Astrocyte (in vitro differentiated cells and primary cell): ENCODE results near the gene CHD6. TPM values are rescaled to one million over a fixed set of nuclear protein-coding genes. Genes with fewer than 3 reads are reported as not detected.

Source experiments
- DNase-seq: peaks from one replicate; pipeline ENCODE4 v3.0.0-alpha.2; 2010; ENCODE audit warnings: low read depth
- FAIRE-seq: peaks from 2 replicates; lab custom pipeline; 2011; peaks lifted over from hg19 to GRCh38; lab: Jason Lieb, UNC
- H2AFZ ChIP-seq: 2 replicates; pipeline ENCODE4 v1.6.0; 2012; ENCODE audit warnings: low read depth, low read length, inconsistent platforms
- H3K27ac ChIP-seq: 2 replicates; pipeline ENCODE4 v1.5.1; 2011; ENCODE audit warnings: low read depth, low read length, inconsistent platforms
- H3K27me3 ChIP-seq: 2 replicates; pipeline ENCODE4 v1.6.0; 2011; ENCODE audit warnings: low read length, inconsistent platforms; ENCODE audit not compliant: insufficient read depth
- H3K36me3 ChIP-seq: 2 replicates; pipeline ENCODE4 v1.5.1; 2011; ENCODE audit warnings: low read length, inconsistent platforms; ENCODE audit not compliant: insufficient read depth
- H3K4me1 ChIP-seq: 2 replicates; pipeline ENCODE4 v1.5.1; 2011; ENCODE audit warnings: low read length, inconsistent platforms; ENCODE audit not compliant: insufficient read depth
- H3K4me2 ChIP-seq: 2 replicates; pipeline ENCODE4 v1.6.0; 2012; ENCODE audit warnings: low read length, inconsistent platforms
- H3K4me3 ChIP-seq: 2 replicates; pipeline ENCODE4 v1.5.1; 2011; ENCODE audit warnings: low read depth, mild to moderate bottlenecking, low read length, inconsistent platforms; ENCODE audit not compliant: insufficient read depth
- H3K79me2 ChIP-seq: 2 replicates; pipeline ENCODE4 v1.6.0; 2012; ENCODE audit warnings: mild to moderate bottlenecking, low read length, inconsistent platforms; ENCODE audit not compliant: insufficient read depth
- H3K9ac ChIP-seq: 2 replicates; pipeline ENCODE4 v1.6.0; 2012; ENCODE audit warnings: mild to moderate bottlenecking, low read length, inconsistent platforms
- H3K9me3 ChIP-seq: 2 replicates; pipeline ENCODE4 v1.5.1; 2012; ENCODE audit warnings: low read depth, mild to moderate bottlenecking, low read length, inconsistent platforms; ENCODE audit not compliant: insufficient read depth
- H4K20me1 ChIP-seq: 2 replicates; pipeline ENCODE4 v1.6.0; 2012; ENCODE audit warnings: low read length, inconsistent platforms; ENCODE audit not compliant: insufficient read depth
- H3K27ac Mint-ChIP-seq: one replicate; pipeline ENCODE4 v1.8.0; 2021; ENCODE audit warnings: mild to moderate bottlenecking, mixed read lengths; ENCODE audit not compliant: unreplicated experiment
- H3K27me3 Mint-ChIP-seq: one replicate; pipeline ENCODE4 v1.8.0; 2021; ENCODE audit warnings: low read depth, mixed read lengths; ENCODE audit not compliant: unreplicated experiment
- H3K36me3 Mint-ChIP-seq: one replicate; pipeline ENCODE4 v1.8.0; 2021; ENCODE audit warnings: low read depth, mixed read lengths; ENCODE audit not compliant: unreplicated experiment
- H3K4me1 Mint-ChIP-seq: one replicate; pipeline ENCODE4 v1.8.0; 2021; ENCODE audit warnings: low read depth, mixed read lengths; ENCODE audit not compliant: unreplicated experiment
- H3K4me3 Mint-ChIP-seq: one replicate; pipeline ENCODE4 v1.8.0; 2021; ENCODE audit warnings: mild to moderate bottlenecking, moderate library complexity, mixed read lengths; ENCODE audit not compliant: unreplicated experiment
- H3K9me3 Mint-ChIP-seq: one replicate; pipeline ENCODE4 v1.8.0; 2021; ENCODE audit warnings: mild to moderate bottlenecking, mixed read lengths; ENCODE audit not compliant: unreplicated experiment
- CTCF ChIP-seq: IDR thresholded peaks from 2 replicates; pipeline ENCODE4 v1.5.1; 2011; ENCODE audit warnings: low read depth, mild to moderate bottlenecking, inconsistent platforms, low read length, moderate library complexity; ENCODE audit not compliant: insufficient read depth
- EZH2 ChIP-seq: IDR thresholded peaks from 2 replicates; pipeline ENCODE4 v1.6.1; 2012; ENCODE audit warnings: mild to moderate bottlenecking, low read length, inconsistent platforms; ENCODE audit not compliant: insufficient read depth
- total RNA-seq: library from RNA; stranded (reverse); gene quantifications from 2 replicates; pipeline ENCODE4 v1.2.1, GENCODE V29; 2021

CHD6 gene
- total RNA-seq, 1 donor from 2014 or later = 44.7 TPM

GRCh38 chr20:41654292-41654691 is 36.1 kb upstream of the CHD6 start:
- Histone ChIP-seq H4K20me1 (no peaks in the 10 kb centered on the region), H3K4me2 (no peak overlapping the region), H3K4me1 (no peaks in the 10 kb centered on the region), H3K9ac (no peak overlapping the region), H3K4me3 (no peak overlapping the region), H2AFZ (no peak overlapping the region), H3K79me2 (no peaks in the 10 kb centered on the region), H3K36me3 (no peaks in the 10 kb centered on the region), H3K9me3 (no peaks in the 10 kb centered on the region), H3K27ac (no peak overlapping the region), H3K27me3 (no peaks in the 10 kb centered on the region)
- no peak for TF ChIP-seq EZH2
- no peak overlapping the region for H3K4me3 Mint-ChIP-seq
- no peaks in the 10 kb centered on the region for H3K36me3 Mint-ChIP-seq
- DNase-seq (no peak), FAIRE-seq (no peak)
- no peaks in the 10 kb centered on the region for H3K4me1 Mint-ChIP-seq
- H3K27ac Mint-ChIP-seq = no peak overlapping the region
- no peaks in the 10 kb centered on the region for H3K9me3 Mint-ChIP-seq
- peaks cover 16% of the 10 kb centered on the region for H3K27me3 Mint-ChIP-seq

GRCh38 chr20:41650231-41650948 is 32.2 kb upstream of the CHD6 start:
- Histone ChIP-seq H3K4me2 (no peak overlapping the region), H2AFZ (no peak overlapping the region), H3K9ac (no peak overlapping the region), H4K20me1 (no peaks in the 10 kb centered on the region), H3K4me3 (no peak overlapping the region), H3K27ac (no peak overlapping the region), H3K9me3 (no peaks in the 10 kb centered on the region), H3K4me1 (no peaks in the 10 kb centered on the region), H3K79me2 (no peaks in the 10 kb centered on the region), H3K27me3 (no peaks in the 10 kb centered on the region), H3K36me3 (no peaks in the 10 kb centered on the region)
- no peak for TF ChIP-seq EZH2
- no peak for TF ChIP-seq CTCF
- H3K4me3 Mint-ChIP-seq = no peak overlapping the region
- no peaks in the 10 kb centered on the region for H3K9me3 Mint-ChIP-seq
- no peaks in the 10 kb centered on the region for H3K36me3 Mint-ChIP-seq
- H3K4me1 Mint-ChIP-seq = no peaks in the 10 kb centered on the region
- peaks cover 14% of the 10 kb centered on the region for H3K27me3 Mint-ChIP-seq
- H3K27ac Mint-ChIP-seq = no peak overlapping the region
- DNase-seq = no peak
- no peak for FAIRE-seq

GRCh38 chr20:41649489-41649888 is 31.3 kb upstream of the CHD6 start:
- TF ChIP-seq CTCF = no peak
- no peak for TF ChIP-seq EZH2
- DNase-seq = no peak
- Histone ChIP-seq H2AFZ (no peak overlapping the region), H3K4me1 (no peaks in the 10 kb centered on the region), H3K4me3 (no peak overlapping the region), H3K9me3 (no peaks in the 10 kb centered on the region), H3K36me3 (no peaks in the 10 kb centered on the region), H4K20me1 (no peaks in the 10 kb centered on the region), H3K27ac (no peak overlapping the region), H3K4me2 (no peak overlapping the region), H3K27me3 (no peaks in the 10 kb centered on the region), H3K79me2 (no peaks in the 10 kb centered on the region), H3K9ac (no peak overlapping the region)
- FAIRE-seq = no peak
- Mint-ChIP-seq H3K4me1 (no peaks in the 10 kb centered on the region), H3K27me3 (peaks cover 14% of the 10 kb centered on the region), H3K4me3 (no peak overlapping the region), H3K27ac (no peak overlapping the region), H3K9me3 (no peaks in the 10 kb centered on the region), H3K36me3 (no peaks in the 10 kb centered on the region)
